ENCODE results near the gene ZFR.

- TF ChIP-seq CTCF (IDR thresholded peaks at IDR 0.05) (no peak), ZFX (IDR thresholded peaks at IDR 0.05; ENCODE audit: borderline replicate concordance) (no peak)
Observed at GRCh38 chr5:32332361-32332760, 112.2 kb downstream of the ZFR start.

Measured in 22Rv1 (cell line).